ENCODE data around the gene MDGA2. TPM values are rescaled to one million over a fixed set of nuclear protein-coding genes. Genes with fewer than 3 reads are reported as not detected.

The MDGA2 gene
- total and polyA plus RNA-seq, 2 of the 8 experiments (the other 6 are each of a cell fraction or from before 2014, with no cell fraction given): 0.11 to 0.69 TPM

GRCh38 chr14:47439953-47440352 lies 235.5 kb downstream of the MDGA2 start:
- ChIA-PET CTCF (ENCODE audit: partially characterized antibody) (interaction anchor here (0.6 to 1.2 kb wide), 4 partner anchors 93 to 451 kb away, joined by 3 read pairs; no protein-coding TSS in a partner anchor), POLR2A (ENCODE audit: partially characterized antibody) (no interaction called here)
- 0 out of 2 replicates have a peak overlapping the region, but pooled peaks have one; percentile 35 for H3K18ac ChIP-seq (ENCODE audit: extremely low read depth, low read length)
- no peak overlapping the region for H3K27ac ChIP-seq (ENCODE audit: low read depth, low read length)
- H2BK20ac ChIP-seq (ENCODE audit: low read length): no peak overlapping the region
- no peaks in the 10 kb centered on the region for H3K79me2 ChIP-seq (ENCODE audit: control insufficient read depth in 1 of 2, insufficient read depth in 2 of 2, low read length in 2 of 2)
- no peaks in the 10 kb centered on the region for H3K36me3 ChIP-seq (ENCODE audit: control insufficient read depth in 2 of 4, insufficient read depth in 4 of 4, low read length in 3 of 4)
- TF ChIP-seq GTF2F1 (IDR thresholded peaks at IDR 0.05; ENCODE audit: borderline replicate concordance, low read depth, low read length): no peak
- TF ChIP-seq TBP (IDR thresholded peaks at IDR 0.05; ENCODE audit: low read depth, low read length): no peak
- TF ChIP-seq SP2 (IDR thresholded peaks at IDR 0.05; ENCODE audit: low read length): no peak
- TF ChIP-seq JUND (IDR thresholded peaks at IDR 0.05; ENCODE audit: low read length): no peak
- no peak for TF ChIP-seq SIRT6 (IDR thresholded peaks at IDR 0.05; ENCODE audit: low read length)
- no peak for TF ChIP-seq YY1 (IDR thresholded peaks at IDR 0.05; ENCODE audit: low read depth, low read length)
- H3K4me1 ChIP-seq (replicated peaks in 1 of 4; ENCODE audit: control insufficient read depth in 3 of 4, insufficient read depth in 4 of 4, low read length in 3 of 4): peaks cover 0 to 13% (median 7%) of the 10 kb centered on the region in 4 experiments; a peak in 6 of 7 replicates
- no peak overlapping the region for H3K4me3 ChIP-seq (ENCODE audit: extremely low read depth in 1 of 4, insufficient read depth in 2 of 4, low read depth in 3 of 4, low read length in 4 of 4)
- H4K5ac ChIP-seq (ENCODE audit: insufficient read length, low read depth, low read length): no peak overlapping the region
- no peak overlapping the region for H3K4me2 ChIP-seq (ENCODE audit: insufficient read depth in 1 of 2, low read depth in 2 of 2, low read length in 2 of 2)
- H2BK120ac ChIP-seq (replicated peaks; ENCODE audit: low read depth, low read length): no peak overlapping the region
- H3K56ac ChIP-seq (replicated peaks; ENCODE audit: insufficient read length, low read depth, low read length): no peak overlapping the region
- no peak overlapping the region for H3K9ac ChIP-seq (replicated peaks in 1 of 4; ENCODE audit: extremely low read depth in 1 of 4, low read depth in 3 of 4, low read length in 3 of 4)
- H2BK5ac ChIP-seq (ENCODE audit: low read depth, low read length): peak overlapping the region; percentile 45; the same call in 1 of the 2 replicates
- no peak for DNase-seq (ENCODE audit: low read depth in 1 of 2, low spot score in 2 of 2)
- H2AK5ac ChIP-seq (ENCODE audit: low read depth, low read length): peak overlapping the region; percentile 7; the same call in 1 of the 2 replicates
- H4K20me1 ChIP-seq (replicated peaks in 1 of 2; ENCODE audit: control insufficient read depth in 1 of 2, insufficient read depth in 2 of 2, low read length in 2 of 2): no peaks in the 10 kb centered on the region
- no peak overlapping the region for H3K14ac ChIP-seq (ENCODE audit: insufficient read length)
- FAIRE-seq: no peak
- no peak overlapping the region for H3K23ac ChIP-seq (ENCODE audit: insufficient read length)
- H3K9me3 ChIP-seq (ENCODE audit: insufficient read depth in 2 of 2, low read depth in 1 of 2, low read length in 1 of 2): no peaks in the 10 kb centered on the region
- H3K79me1 ChIP-seq (ENCODE audit: low read depth, low read length): no peaks in the 10 kb centered on the region
- 78% methylated on average over 2 of the region's 2 CpGs; no CpG with 5 or more reads in 1 of the 2 experiments for whole genome bisulfite sequencing, 2 experiments (ENCODE audit: extremely low coverage in 1 of 2, insufficient coverage in 1 of 2, insufficient read length in 1 of 2, insufficient replicate concordance in 2 of 2, low coverage in 1 of 2, low lambda C conversion rate in 2 of 2, missing lambda C conversion rate in 1 of 2)
- no peak overlapping the region for H2BK15ac ChIP-seq (ENCODE audit: low read length)
- peak overlapping the region; percentile 45 for H4K91ac ChIP-seq (replicated peaks; ENCODE audit: insufficient read length, low read length)
- H3K27me3 ChIP-seq (replicated peaks in 1 of 4; ENCODE audit: control insufficient read depth in 3 of 4, extremely low read depth in 1 of 4, insufficient read depth in 3 of 4, low read length in 3 of 4): no peaks in the 10 kb centered on the region
- H2AFZ ChIP-seq (ENCODE audit: low read length): 0 out of 2 replicates have a peak overlapping the region, but pooled peaks have one; percentile 3
- 0 out of 2 replicates have a peak overlapping the region, but pooled peaks have one; percentile 72 for H2BK12ac ChIP-seq (ENCODE audit: low read depth, low read length)
- no peaks in the 10 kb centered on the region for H3K23me2 ChIP-seq (ENCODE audit: low read depth, low read length)
- no peak overlapping the region for H3K4ac ChIP-seq (replicated peaks; ENCODE audit: insufficient read length, low read depth, low read length)
- H4K8ac ChIP-seq (ENCODE audit: extremely low read depth, insufficient read depth, low read length): no peak overlapping the region

Data from H1 (cell line).